Breast epithelium (tissue), 3 donors: ENCODE results near the gene KLRC4.

Source experiments
- POLR2AphosphoS5 ChIP-seq, 3 donors: sonication (generic); formaldehyde crosslinking; IDR thresholded peaks; one replicate each; pipeline ENCODE4 v1.6.1; 2017; ENCODE audit warnings: antibody characterized with exemption in 3 of 3
- TF ChIP-seq, protein P1 (sequence below), 3 donors: fragments of 450-650 bp; IDR thresholded peaks; one replicate each; pipeline ENCODE4 v1.5.1; 2016 to 2017; ENCODE audit warnings: antibody characterized with exemption in 3 of 3, mild to moderate bottlenecking in 3 of 3, moderate library complexity in 3 of 3

DNA sequence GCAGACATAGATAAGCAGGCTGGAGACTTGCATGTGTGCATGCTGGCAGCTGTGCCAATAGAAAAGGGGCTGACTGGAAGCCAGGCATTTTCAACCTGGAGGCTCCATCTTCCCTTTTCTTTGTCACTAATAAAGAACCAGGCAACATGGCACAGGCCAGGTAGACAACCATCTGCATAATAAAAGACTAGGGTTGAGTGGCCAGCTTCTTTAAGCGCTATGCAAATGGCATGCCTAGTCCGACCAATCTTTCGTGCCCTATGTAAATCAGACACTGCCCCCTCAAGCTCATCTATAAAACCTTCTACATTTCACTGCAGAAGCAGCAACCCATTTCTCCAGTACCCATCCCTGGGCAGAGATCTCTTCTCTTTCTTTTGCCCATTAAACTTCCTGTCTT lies 48.2 kb upstream of the KLRC4 start:
- TF ChIP-seq POLR2AphosphoS5 (IDR thresholded peaks at IDR 0.05) = no peak
- TF ChIP-seq, protein P1, sequence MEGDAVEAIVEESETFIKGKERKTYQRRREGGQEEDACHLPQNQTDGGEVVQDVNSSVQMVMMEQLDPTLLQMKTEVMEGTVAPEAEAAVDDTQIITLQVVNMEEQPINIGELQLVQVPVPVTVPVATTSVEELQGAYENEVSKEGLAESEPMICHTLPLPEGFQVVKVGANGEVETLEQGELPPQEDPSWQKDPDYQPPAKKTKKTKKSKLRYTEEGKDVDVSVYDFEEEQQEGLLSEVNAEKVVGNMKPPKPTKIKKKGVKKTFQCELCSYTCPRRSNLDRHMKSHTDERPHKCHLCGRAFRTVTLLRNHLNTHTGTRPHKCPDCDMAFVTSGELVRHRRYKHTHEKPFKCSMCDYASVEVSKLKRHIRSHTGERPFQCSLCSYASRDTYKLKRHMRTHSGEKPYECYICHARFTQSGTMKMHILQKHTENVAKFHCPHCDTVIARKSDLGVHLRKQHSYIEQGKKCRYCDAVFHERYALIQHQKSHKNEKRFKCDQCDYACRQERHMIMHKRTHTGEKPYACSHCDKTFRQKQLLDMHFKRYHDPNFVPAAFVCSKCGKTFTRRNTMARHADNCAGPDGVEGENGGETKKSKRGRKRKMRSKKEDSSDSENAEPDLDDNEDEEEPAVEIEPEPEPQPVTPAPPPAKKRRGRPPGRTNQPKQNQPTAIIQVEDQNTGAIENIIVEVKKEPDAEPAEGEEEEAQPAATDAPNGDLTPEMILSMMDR (IDR thresholded peaks at IDR 0.05) = no peak
